Keratinocyte (primary cell): ENCODE data around the gene CDKN2D. TPM values are rescaled to one million over a fixed set of nuclear protein-coding genes. Genes with fewer than 3 reads are reported as not detected.
A peak's percentile ranks its signal among the peaks of the same experiment; 100 is the strongest.

Source experiments
- DNase-seq: peaks from one replicate; pipeline ENCODE4 v3.0.0-alpha.2; 2011; ENCODE audit warnings: low read depth, missing footprints, low spot score
- FAIRE-seq: peaks from 2 replicates; lab custom pipeline; 2011; peaks lifted over from hg19 to GRCh38; lab: Jason Lieb, UNC
- H2AFZ ChIP-seq: 2 replicates; pipeline ENCODE4 v1.6.0; 2012; ENCODE audit warnings: low read length, control low read depth, inconsistent platforms; ENCODE audit not compliant: control insufficient read depth
- H3K27ac ChIP-seq: 2 replicates; pipeline ENCODE4 v1.5.1; 2011; ENCODE audit warnings: low read length; ENCODE audit not compliant: control insufficient read depth, insufficient read depth
- H3K27me3 ChIP-seq: 3 replicates; pipeline ENCODE4 v1.6.0; 2011; ENCODE audit warnings: low read length; ENCODE audit not compliant: control insufficient read depth, insufficient read depth; ENCODE audit errors: extremely low read depth
- H3K36me3 ChIP-seq, 2 experiments: 2 replicates in 1 of 2; 3 replicates in 1 of 2; pipeline ENCODE4 v1.5.1; 2011; ENCODE audit warnings: low read length in 2 of 2, mild to moderate bottlenecking in 1 of 2; ENCODE audit not compliant: control insufficient read depth in 2 of 2, insufficient read depth in 2 of 2; ENCODE audit errors: extremely low read depth in 1 of 2
- H3K4me1 ChIP-seq: 3 replicates; pipeline ENCODE4 v1.5.1; 2011; ENCODE audit warnings: low read length; ENCODE audit not compliant: control insufficient read depth, insufficient read depth; ENCODE audit errors: extremely low read depth
- H3K4me2 ChIP-seq: 3 replicates; pipeline ENCODE4 v1.6.0; 2011; ENCODE audit warnings: low read depth, low read length; ENCODE audit not compliant: control insufficient read depth, insufficient read depth; ENCODE audit errors: extremely low read depth
- H3K4me3 ChIP-seq, 3 experiments: fragments of 200-600 bp in 1 of 3; sonication (generic) in 1 of 3; 2 replicates in 2 of 3; 3 replicates in 1 of 3; pipeline ENCODE4 v1.5.1; 2011 to 2016; ENCODE audit warnings: low read length in 3 of 3, mild to moderate bottlenecking in 3 of 3, control low read depth in 2 of 3, inconsistent platforms in 1 of 3, low read depth in 1 of 3, mixed read lengths in 1 of 3, mixed run types in 1 of 3, moderate library complexity in 1 of 3; ENCODE audit not compliant: control insufficient read depth in 2 of 3, insufficient read depth in 2 of 3; ENCODE audit errors: extremely low read depth in 1 of 3
- H3K79me2 ChIP-seq: 2 replicates; pipeline ENCODE4 v1.6.0; 2012; ENCODE audit warnings: low read length; ENCODE audit not compliant: control insufficient read depth, insufficient read depth
- H3K9ac ChIP-seq: 3 replicates; pipeline ENCODE4 v1.6.0; 2011; ENCODE audit warnings: low read length; ENCODE audit not compliant: control insufficient read depth, insufficient read depth; ENCODE audit errors: extremely low read depth
- H3K9me1 ChIP-seq: 3 replicates; pipeline ENCODE4 v1.6.0; 2011; ENCODE audit warnings: low read length; ENCODE audit not compliant: control insufficient read depth, insufficient read depth; ENCODE audit errors: extremely low read depth
- H3K9me3 ChIP-seq: 2 replicates; pipeline ENCODE4 v1.5.1; 2012; ENCODE audit warnings: low read depth, low read length; ENCODE audit not compliant: control insufficient read depth
- H4K20me1 ChIP-seq: 3 replicates; pipeline ENCODE4 v1.6.0; 2011; ENCODE audit warnings: low read length; ENCODE audit not compliant: control insufficient read depth, insufficient read depth; ENCODE audit errors: extremely low read depth
- CTCF ChIP-seq, 3 experiments: IDR thresholded peaks in 1 of 3; conservative IDR thresholded peaks in 1 of 3; optimal IDR thresholded peaks in 1 of 3; 2 replicates in 2 of 3; 3 replicates in 1 of 3; pipeline versions ENCODE3 to v1.5.1; 2011; ENCODE audit warnings: low read length in 3 of 3, mild to moderate bottlenecking in 3 of 3, moderate library complexity in 2 of 3, control low read depth in 1 of 3, inconsistent platforms in 1 of 3; ENCODE audit not compliant: insufficient read depth in 2 of 3; ENCODE audit errors: extremely low read depth in 1 of 3
- EZH2 ChIP-seq: IDR thresholded peaks from one replicate; pipeline ENCODE4 v1.6.1; 2012; ENCODE audit warnings: inconsistent platforms, mild to moderate bottlenecking, low read length, moderate library complexity
- dilution Hi-C: fragments of 300-500 bp; cut with MboI; formaldehyde crosslinking; loops from one replicate; pipeline ENCODE4 v1.7.0; 2020; ENCODE audit warnings: low sequenced_read_pairs; ENCODE audit not compliant: extremely low pct_ligation_motif_present
- polyA plus RNA-seq, 5 experiments: library from polyadenylated mRNA; depleted of rRNA in 3 of 5; stranded (reverse) in 3 of 5; stranded (forward) in 1 of 5; unstranded in 1 of 5; fragments of >200 nt; gene quantifications; 1 replicate in 1 of 5; 2 replicates in 3 of 5; 3 replicates in 1 of 5; pipeline versions ENCODE4 v1.2.1 to v1.2.3, GENCODE V29; 2011 to 2012; ENCODE audit warnings: missing spikeins in 2 of 5, low read depth in 1 of 5, low replicate concordance in 1 of 5

Gene CDKN2D
- polyA plus RNA-seq, 1 donor (not counting 4 experiments of a cell fraction or from before 2014, with no cell fraction given) = 3.9 TPM

- Histone ChIP-seq H3K9me1 (no peaks in the 10 kb centered on the region), H3K4me3 (no peak overlapping the region), H3K27me3 (no peaks in the 10 kb centered on the region), H2AFZ (no peak overlapping the region), H3K36me3 (peaks cover 29 to 59% of the 10 kb centered on the region in 2 experiments), H3K4me1 (peaks cover 34% of the 10 kb centered on the region), H4K20me1 (peaks cover 13% of the 10 kb centered on the region), H3K4me2 (peak overlapping the region; percentile 40), H3K27ac (peak overlapping the region; percentile 65), H3K9me3 (no peaks in the 10 kb centered on the region), H3K9ac (peak overlapping the region; percentile 50), H3K79me2 (peaks cover 2% of the 10 kb centered on the region)
- no peak for TF ChIP-seq EZH2
- TF ChIP-seq CTCF (optimal IDR thresholded peaks at IDR 0.05 in 1 of 3, IDR thresholded peaks at IDR 0.05 in 1 of 3, conservative IDR thresholded peaks at IDR 0.05 in 1 of 3; ENCODE audit: extremely low read depth in 1 of 3, insufficient read depth in 2 of 3, low read length in 3 of 3) = peak in 2 of 3 experiments; percentile 26 to 40
- dilution Hi-C loops = loop anchor here (5.0 kb wide), 1 partner anchor 43 kb away; no protein-coding TSS in a partner anchor
- FAIRE-seq = peak; percentile 67
- peak; percentile 79 for DNase-seq
These were observed 13.8 kb downstream of the CDKN2D start for GRCh38 chr19:10554760-10555609.

GRCh38 chr19:10553943-10554381, 14.8 kb downstream of the CDKN2D start:
- peak; percentile 98 for FAIRE-seq
- Histone ChIP-seq H3K9me3 (no peaks in the 10 kb centered on the region), H3K36me3 (peaks cover 26 to 52% of the 10 kb centered on the region in 2 experiments)

More at GRCh38 chr19:10553943-10554381, 14.8 kb downstream of the CDKN2D start:
- TF ChIP-seq EZH2 (no peak), CTCF (optimal IDR thresholded peaks at IDR 0.05 in 1 of 3, IDR thresholded peaks at IDR 0.05 in 1 of 3, conservative IDR thresholded peaks at IDR 0.05 in 1 of 3; ENCODE audit: extremely low read depth in 1 of 3, insufficient read depth in 2 of 3, low read length in 3 of 3) (no peak)
- H3K27ac ChIP-seq = peak overlapping the region; percentile 65
- no peak overlapping the region for H2AFZ ChIP-seq
- no peaks in the 10 kb centered on the region for H3K27me3 ChIP-seq
- dilution Hi-C loops = no loop called here
- peaks cover 34% of the 10 kb centered on the region for H3K4me1 ChIP-seq
- no peak overlapping the region for H3K4me3 ChIP-seq
- peaks cover 13% of the 10 kb centered on the region for H4K20me1 ChIP-seq
- H3K4me2 ChIP-seq = peak overlapping the region; percentile 40
- peak; percentile 76 for DNase-seq
- H3K79me2 ChIP-seq = peaks cover 2% of the 10 kb centered on the region
- H3K9ac ChIP-seq = no peak overlapping the region
- H3K9me1 ChIP-seq = no peaks in the 10 kb centered on the region
